ENCODE data around the gene SLC30A1.

The SLC30A1 gene

GRCh38 chr1:211607754-211608473 is 29.0 kb upstream of the SLC30A1 start:
- no peak for DNase-seq (ENCODE audit: low spot score)

DNA sequence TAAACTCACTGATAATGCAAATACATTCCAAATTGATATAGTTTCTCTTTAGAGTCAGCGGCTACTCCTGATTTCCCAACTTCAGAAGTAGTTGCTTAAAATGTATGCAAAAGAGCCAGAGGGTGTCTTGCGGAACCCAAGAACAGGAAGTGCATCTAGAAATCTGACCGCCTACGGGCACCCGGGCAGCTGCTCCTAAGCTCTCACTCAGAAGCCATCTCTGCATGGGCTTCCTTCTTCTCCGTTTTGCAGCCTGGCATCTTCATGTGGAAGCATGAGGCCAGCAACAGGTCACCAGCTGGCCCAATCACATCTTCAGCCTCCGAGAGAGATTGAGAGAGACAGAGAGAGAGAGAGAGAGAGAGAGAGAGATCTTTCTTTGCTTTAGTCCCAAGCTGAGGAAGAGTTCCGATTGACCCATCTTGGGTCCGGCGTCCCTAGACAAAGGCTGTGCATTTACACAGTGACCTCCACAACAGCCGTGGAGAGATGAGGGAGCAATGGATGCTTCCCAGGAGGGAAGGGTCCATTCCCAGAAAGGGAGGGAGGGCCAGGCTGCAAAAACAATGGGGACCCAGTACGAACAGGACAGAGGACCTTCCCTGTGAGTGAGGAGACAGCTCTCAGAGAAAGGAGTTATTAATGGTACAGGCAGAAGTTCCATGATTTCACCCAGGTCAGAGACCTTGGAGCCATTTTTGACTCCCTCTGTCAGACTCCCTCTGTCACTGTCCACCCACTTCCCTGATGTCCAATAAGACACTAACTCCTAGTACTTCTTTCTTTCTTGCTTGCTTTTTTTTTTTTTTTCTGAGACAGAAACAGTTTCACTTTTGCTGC is 28.2 kb upstream of the SLC30A1 start:
- peak; percentile 82 for DNase-seq (ENCODE audit: low spot score)

DNA sequence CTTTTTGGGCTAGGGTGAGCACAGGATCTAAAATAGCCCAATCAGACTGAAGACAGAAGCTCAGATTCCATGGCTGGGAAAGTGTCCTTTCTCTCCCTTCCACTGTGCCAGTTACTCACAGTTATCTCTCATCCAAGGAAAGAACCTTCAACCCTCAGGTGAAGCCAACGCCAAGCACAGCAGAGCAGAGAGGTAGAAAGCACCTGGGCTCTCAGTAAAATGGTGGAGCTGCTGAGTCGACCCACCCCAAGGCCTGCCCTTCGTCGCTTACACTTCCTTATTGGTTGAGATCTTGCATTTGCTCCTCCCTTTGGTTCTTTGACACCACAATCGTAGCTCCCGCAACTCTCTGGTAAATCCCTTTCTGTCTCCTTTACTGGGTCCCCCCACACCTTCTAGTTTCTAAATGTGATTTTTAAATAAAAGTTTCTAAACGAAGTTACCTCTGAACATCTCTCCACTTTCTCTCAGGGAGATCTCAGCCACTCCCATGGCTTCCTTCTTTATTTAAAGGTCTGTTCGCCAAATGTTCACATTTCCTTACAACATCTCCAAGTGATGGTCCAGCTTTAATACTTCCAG is 27.5 kb upstream of the SLC30A1 start:
- peak; percentile 63 for DNase-seq (ENCODE audit: low spot score)

GRCh38 chr1:211605603-211606331 is 26.8 kb upstream of the SLC30A1 start:
- DNase-seq (ENCODE audit: low spot score), result no peak

GRCh38 chr1:211605034-211605433 is 26.1 kb upstream of the SLC30A1 start:
- DNase-seq (ENCODE audit: low spot score), result no peak

GRCh38 chr1:211604548-211604947 is 25.6 kb upstream of the SLC30A1 start:
- no peak for DNase-seq (ENCODE audit: low spot score)

DNA sequence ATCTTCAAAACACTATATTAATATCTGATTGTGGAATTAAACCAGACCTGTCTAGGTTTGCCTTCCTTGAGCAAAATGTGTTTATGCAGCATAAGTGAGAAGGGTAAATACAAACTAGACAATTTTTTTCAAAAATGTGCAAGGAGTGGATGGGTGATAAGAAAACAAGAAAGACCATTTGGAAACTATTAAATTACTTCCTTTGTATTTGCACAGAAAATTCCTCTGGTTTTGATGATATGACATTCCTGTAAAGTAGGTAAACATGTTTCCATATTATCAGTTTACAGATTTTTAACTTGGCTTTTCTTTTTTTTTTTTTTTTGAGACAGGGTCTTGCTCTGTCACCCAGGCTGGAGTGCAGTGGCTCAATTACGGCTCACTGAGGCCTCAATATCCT is 24.8 kb upstream of the SLC30A1 start:
- no peak for DNase-seq (ENCODE audit: low spot score)

GRCh38 chr1:211603191-211603701 is 24.3 kb upstream of the SLC30A1 start:
- DNase-seq (ENCODE audit: low spot score), result no peak

DNA sequence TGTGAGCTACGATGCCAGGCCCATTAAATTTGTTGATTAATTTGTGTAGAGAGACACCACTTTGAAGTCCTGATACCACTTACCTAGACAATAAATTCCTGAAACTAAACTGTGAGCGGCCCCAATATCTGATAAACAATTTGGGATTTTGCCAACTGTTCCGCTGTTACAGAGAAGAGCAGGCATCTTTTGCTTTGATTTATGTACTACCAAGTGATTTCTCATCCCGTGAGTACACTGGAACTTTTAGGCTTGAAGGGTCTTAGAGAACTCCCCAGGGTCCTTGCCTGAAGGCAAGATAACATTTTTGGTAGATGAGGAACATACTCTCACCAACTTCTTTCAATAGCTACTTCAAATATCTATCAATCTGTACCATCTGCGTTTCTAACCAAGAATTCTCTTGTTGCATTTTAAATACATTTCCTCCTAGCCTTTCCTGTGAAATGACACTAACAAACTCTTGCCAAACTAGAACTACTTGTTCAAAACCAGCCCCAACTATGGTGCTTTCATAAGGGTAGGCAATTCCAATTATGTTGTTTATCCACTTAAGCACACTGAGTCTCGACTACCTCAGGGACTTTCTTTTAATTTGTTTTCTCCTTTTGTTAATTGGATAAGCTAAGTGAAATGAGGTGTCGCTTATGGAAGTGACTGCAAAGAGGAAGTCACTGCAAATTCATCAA is 23.2 kb upstream of the SLC30A1 start:
- DNase-seq (ENCODE audit: low spot score), result no peak

DNA sequence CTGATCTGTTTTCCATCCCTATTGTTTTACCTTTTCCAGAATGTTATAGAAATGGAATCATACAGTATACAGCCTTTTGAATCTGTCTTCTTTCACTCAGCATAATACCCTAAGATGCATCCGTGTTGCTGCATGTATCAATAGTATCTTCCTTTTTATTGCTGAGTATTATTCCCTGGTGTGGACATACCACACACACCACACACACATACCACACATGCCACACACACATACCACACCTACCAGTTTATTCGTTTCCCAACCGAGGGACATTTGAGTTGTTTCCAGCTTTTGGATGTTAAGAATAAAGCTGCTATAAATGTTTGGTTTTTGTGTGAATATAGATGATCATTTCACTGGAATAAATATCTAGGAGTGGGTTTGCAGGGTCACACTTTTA is 22.2 kb upstream of the SLC30A1 start:
- DNase-seq (ENCODE audit: low spot score), result no peak

DNA sequence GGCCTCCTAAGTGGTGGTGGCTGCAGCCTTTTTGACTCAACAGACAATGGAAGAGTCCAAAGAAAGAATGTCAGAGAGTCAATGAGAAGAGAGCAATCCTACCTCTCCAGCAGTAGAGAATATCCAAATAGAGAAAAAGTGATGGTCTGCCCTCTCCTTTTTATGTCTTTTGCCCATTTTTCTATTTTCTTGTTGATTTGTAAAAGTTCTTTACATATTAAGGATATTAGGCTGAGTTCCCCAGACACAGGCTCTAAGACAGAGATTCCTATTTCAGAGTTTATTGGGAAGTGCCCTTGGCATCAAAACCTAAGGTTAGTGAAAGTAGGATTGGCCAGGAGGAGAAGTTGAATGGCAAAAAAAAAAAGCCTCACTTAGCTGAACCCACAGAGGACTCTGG is 20.3 kb upstream of the SLC30A1 start:
- DNase-seq (ENCODE audit: low spot score), result no peak

DNA sequence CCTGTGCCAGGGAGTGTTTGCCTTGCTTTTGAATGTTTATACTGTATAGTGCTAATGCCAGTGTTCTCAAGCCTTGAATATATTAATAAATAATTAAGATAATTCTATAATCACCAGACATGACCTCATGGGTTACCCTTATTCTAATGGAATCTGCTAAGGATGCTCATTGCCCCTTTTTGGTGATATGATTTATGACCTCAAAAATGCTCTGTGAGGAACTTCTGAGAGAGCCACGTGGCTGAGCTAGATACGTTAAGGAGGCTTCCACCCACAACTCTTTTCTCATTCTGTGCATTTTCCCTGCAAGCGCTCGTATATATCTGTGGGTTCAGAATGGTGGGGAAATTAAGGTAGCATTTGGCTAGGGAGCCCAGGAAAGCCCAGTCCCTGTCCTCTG is 19.6 kb upstream of the SLC30A1 start:
- DNase-seq (ENCODE audit: low spot score), result no peak

DNA sequence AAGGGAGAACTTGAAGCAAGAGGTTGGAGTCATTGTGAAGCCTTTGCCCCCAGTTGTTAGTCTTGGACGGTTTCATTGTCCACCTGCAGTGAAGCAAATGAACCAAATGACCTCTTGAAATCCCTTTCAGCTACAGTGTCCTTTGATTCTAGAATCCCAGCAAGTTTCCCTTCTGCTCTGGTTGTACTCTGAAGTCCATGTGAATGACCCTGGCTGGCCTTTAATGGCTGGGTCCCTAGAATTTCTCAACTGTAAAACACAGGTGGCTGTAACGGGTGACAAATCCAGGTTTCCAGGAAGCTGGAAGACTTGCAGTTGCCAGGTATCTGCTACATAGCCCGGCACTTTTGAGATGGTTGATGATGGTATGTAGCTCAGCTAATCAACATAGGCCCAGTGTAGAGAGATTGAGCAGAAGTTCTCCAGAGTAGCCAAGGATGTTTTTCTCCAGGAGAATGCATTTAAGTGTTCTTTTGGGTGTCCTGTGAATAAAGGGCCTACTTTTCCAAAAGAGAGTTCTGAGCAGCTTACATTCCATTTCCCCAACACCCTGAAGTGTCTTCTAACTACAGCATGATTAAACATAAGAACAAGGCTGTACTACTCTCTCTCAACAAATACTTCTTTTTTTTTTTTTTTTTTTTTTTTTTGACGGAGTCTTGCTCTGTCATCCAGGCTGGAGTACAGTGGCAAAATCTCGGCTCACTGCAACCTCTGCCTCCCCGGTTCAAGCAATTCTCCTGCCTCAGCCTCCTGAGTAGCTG is 17.6 kb upstream of the SLC30A1 start:
- DNase-seq (ENCODE audit: low spot score), result no peak

GRCh38 chr1:211595419-211595818 is 16.5 kb upstream of the SLC30A1 start:
- no peak for DNase-seq (ENCODE audit: low spot score)

DNA sequence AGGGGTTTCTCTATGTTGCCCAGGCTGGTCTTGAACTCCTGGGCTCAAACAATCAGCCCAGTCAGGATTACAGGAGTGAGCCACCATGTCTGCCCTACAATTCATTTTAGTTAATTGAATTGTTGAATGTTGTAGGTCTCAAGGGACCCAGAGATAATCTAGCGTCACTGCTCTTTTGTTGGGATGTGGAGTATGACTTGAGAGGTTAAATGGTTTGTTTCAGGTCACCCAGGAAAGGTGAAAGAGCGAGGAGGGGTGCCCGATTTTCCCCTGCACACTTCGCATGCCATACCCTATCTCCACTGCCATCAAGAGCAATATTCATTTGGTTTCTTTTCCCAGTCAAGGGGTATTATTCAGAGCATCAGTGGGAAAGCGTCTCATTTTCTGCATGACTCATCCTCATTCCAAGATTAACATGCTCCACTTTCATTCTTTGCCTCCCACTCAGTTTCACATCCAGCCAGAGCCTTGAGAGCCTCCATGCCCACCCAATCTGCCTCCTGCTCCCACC is 13.1 kb upstream of the SLC30A1 start:
- no peak for DNase-seq (ENCODE audit: low spot score)

- no peak for DNase-seq (ENCODE audit: low spot score)
Observed at GRCh38 chr1:211589782-211590721, 11.1 kb upstream of the SLC30A1 start.

GRCh38 chr1:211588711-211589110 is 9.8 kb upstream of the SLC30A1 start:
- DNase-seq (ENCODE audit: low spot score), result no peak

DNA sequence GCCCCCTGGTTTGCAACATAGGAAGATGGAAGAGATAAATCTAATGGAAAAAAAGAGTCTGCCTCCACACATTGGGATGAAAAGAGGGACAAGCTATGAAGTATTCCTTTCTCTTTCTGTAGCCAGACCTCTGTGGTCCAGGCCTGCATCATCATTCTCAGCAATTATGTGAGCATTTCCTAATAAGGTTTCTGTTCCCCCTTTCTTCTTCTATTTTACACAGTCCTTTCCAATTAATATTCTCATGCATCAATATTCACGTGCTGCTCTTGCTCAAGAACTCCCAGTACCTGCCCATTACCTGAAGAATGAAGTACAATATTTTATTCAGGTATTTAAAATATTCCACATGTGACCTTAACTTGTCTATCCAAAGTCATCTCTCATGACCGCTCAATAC is 8.2 kb upstream of the SLC30A1 start:
- DNase-seq (ENCODE audit: low spot score), result no peak

GRCh38 chr1:211586538-211586937 is 7.6 kb upstream of the SLC30A1 start:
- no peak for DNase-seq (ENCODE audit: low spot score)
